ENCODE results near the gene MINDY4.

GRCh38 chr7:30877015-30877769, 106.0 kb downstream of the MINDY4 start:
- no peak for TF ChIP-seq POLR2AphosphoS5 (IDR thresholded peaks at IDR 0.05; ENCODE audit: low read depth, low read length)
- TF ChIP-seq POLR2A (IDR thresholded peaks at IDR 0.05; ENCODE audit: low read depth, low read length), result no peak
- TF ChIP-seq TAF1 (IDR thresholded peaks at IDR 0.05; ENCODE audit: low read depth, low read length), result no peak
- no peak for TF ChIP-seq POU2F2 (IDR thresholded peaks at IDR 0.05; ENCODE audit: low read depth, low read length)
- no peak for TF ChIP-seq SPI1 (IDR thresholded peaks at IDR 0.05; ENCODE audit: low read depth, low read length)

All from GM12891 (cell line).